Body of pancreas (tissue), 4 donors: ENCODE results near the gene PCP4.

ENCODE experiments used
- CTCF ChIP-seq, 7 experiments: fragments of 450-650 bp in 4 of 7; fragments of 200-600 bp in 3 of 7; sonication (generic) in 3 of 7; IDR thresholded peaks; one replicate each; pipeline ENCODE4 v1.5.1; 2016 to 2019; ENCODE audit warnings: antibody characterized with exemption in 7 of 7
- POLR2A ChIP-seq, 3 donors: fragments of 450-650 bp; IDR thresholded peaks; one replicate each; pipeline ENCODE4 v1.6.1; 2016; ENCODE audit warnings: antibody characterized with exemption in 3 of 3, mild to moderate bottlenecking in 2 of 3

GRCh38 chr21:39900911-39901310, 33.7 kb downstream of the PCP4 start:
- no peak for TF ChIP-seq CTCF (IDR thresholded peaks at IDR 0.05)
- no peak for TF ChIP-seq POLR2A (IDR thresholded peaks at IDR 0.05)
